Activated CD4-positive, alpha-beta T cell treated with anti-CD3 and anti-CD28 coated beads, Interleukin-2, amount 10 ng/mL, durations not matched to agents 7 days and 5 days (primary cell): ENCODE measurements around the gene ATP6V0B. TPM values are rescaled to one million over a fixed set of nuclear protein-coding genes. Genes with fewer than 3 reads are reported as not detected.

Experiments
- CTCF ChIA-PET: fragments of 350-600 bp; sonication (Branson Sonifier 250); formaldehyde crosslinking; loops from one replicate; lab custom pipeline; 2021; ENCODE audit warnings: antibody characterized with exemption; lab: Charles Lee
- POLR2A ChIA-PET: fragments of 350-600 bp; sonication (Branson Sonifier 250); formaldehyde crosslinking; loops from one replicate; lab custom pipeline; 2021; ENCODE audit warnings: antibody characterized with exemption; lab: Charles Lee
- DNase-seq: peaks from one replicate; pipeline ENCODE4 v3.0.0-alpha.2; 2020
- H3K27ac Mint-ChIP-seq: one replicate; pipeline ENCODE4 v1.8.0; 2021; ENCODE audit warnings: mild to moderate bottlenecking, moderate library complexity, mixed read lengths
- H3K27me3 Mint-ChIP-seq: one replicate; pipeline ENCODE4 v1.8.0; 2021; ENCODE audit warnings: mixed read lengths
- H3K36me3 Mint-ChIP-seq: one replicate; pipeline ENCODE4 v1.8.0; 2021; ENCODE audit warnings: low read depth, mixed read lengths
- H3K4me1 Mint-ChIP-seq: one replicate; pipeline ENCODE4 v1.8.0; 2021; ENCODE audit warnings: mixed read lengths
- H3K4me3 Mint-ChIP-seq: one replicate; pipeline ENCODE4 v1.8.0; 2021; ENCODE audit warnings: mild to moderate bottlenecking, moderate library complexity, mixed read lengths
- H3K9me3 Mint-ChIP-seq: one replicate; pipeline ENCODE4 v1.8.0; 2021; ENCODE audit warnings: mixed read lengths
- total RNA-seq, 2 experiments: library from RNA; stranded (reverse); gene quantifications; one replicate each; pipeline ENCODE4 v1.2.3, GENCODE V29; 2021

Gene ATP6V0B
- total RNA-seq, 2 experiments from 2014 or later = 90.1 to 112 TPM

- DNase-seq = no peak
- ChIA-PET CTCF (interaction anchor here (0.6 to 9.2 kb wide), 3 partner anchors 14 to 228 kb away, joined by 3 to 93 read pairs (median 3); partner anchors contain the start of gene ARTN), POLR2A (no interaction called here)
- peak overlapping the region; percentile 94 for H3K27ac Mint-ChIP-seq
- peaks cover 8% of the 10 kb centered on the region for H3K36me3 Mint-ChIP-seq
- H3K4me3 Mint-ChIP-seq = peak overlapping the region; percentile 80
- H3K27me3 Mint-ChIP-seq = no peaks in the 10 kb centered on the region
- H3K4me1 Mint-ChIP-seq = peaks cover 47% of the 10 kb centered on the region
- no peaks in the 10 kb centered on the region for H3K9me3 Mint-ChIP-seq
Measured at GRCh38 chr1:43947874-43948437, 26.8 kb upstream of the ATP6V0B start.

- H3K4me3 Mint-ChIP-seq = no peak overlapping the region
- H3K36me3 Mint-ChIP-seq = peaks cover 6% of the 10 kb centered on the region
- H3K4me1 Mint-ChIP-seq = peaks cover 41% of the 10 kb centered on the region
- no peak overlapping the region for H3K27ac Mint-ChIP-seq
- no peaks in the 10 kb centered on the region for H3K9me3 Mint-ChIP-seq
- H3K27me3 Mint-ChIP-seq = no peaks in the 10 kb centered on the region
- CTCF ChIA-PET = interaction anchor here (1.3 to 9.2 kb wide), 4 partner anchors 15 to 282 kb away, joined by 3 to 93 read pairs (median 6); partner anchors contain the start of genes ARTN and DPH2
- POLR2A ChIA-PET = no interaction called here
- no peak for DNase-seq
Measured at GRCh38 chr1:43949678-43950077, 25.1 kb upstream of the ATP6V0B start.

- H3K27me3 Mint-ChIP-seq = no peaks in the 10 kb centered on the region
- POLR2A ChIA-PET = no interaction called here
Measured at GRCh38 chr1:43951021-43951985, 23.5 kb upstream of the ATP6V0B start.

GRCh38 chr1:43952731-43953346 is 21.9 kb upstream of the ATP6V0B start:
- Mint-ChIP-seq H3K27me3 (no peaks in the 10 kb centered on the region), H3K27ac (no peak overlapping the region), H3K4me1 (peaks cover 18% of the 10 kb centered on the region), H3K4me3 (no peak overlapping the region), H3K36me3 (peaks cover 5% of the 10 kb centered on the region), H3K9me3 (no peaks in the 10 kb centered on the region)
- DNase-seq = no peak
- ChIA-PET CTCF (interaction anchor here (1.0 to 1.5 kb wide), 3 partner anchors 9 to 60 kb away, joined by 3 read pairs; no protein-coding TSS in a partner anchor), POLR2A (no interaction called here)

More at GRCh38 chr1:43951021-43951985, 23.5 kb upstream of the ATP6V0B start:
- peaks cover 25% of the 10 kb centered on the region for H3K4me1 Mint-ChIP-seq
- H3K4me3 Mint-ChIP-seq = no peak overlapping the region
- DNase-seq = no peak
- H3K36me3 Mint-ChIP-seq = peaks cover 4% of the 10 kb centered on the region
- no peaks in the 10 kb centered on the region for H3K9me3 Mint-ChIP-seq
- H3K27ac Mint-ChIP-seq = no peak overlapping the region
- CTCF ChIA-PET = interaction anchor here (1.3 to 9.2 kb wide), 2 partner anchors 17 to 22 kb away, joined by 4 to 93 read pairs; partner anchors contain the start of gene ARTN

- POLR2A ChIA-PET = no interaction called here
- H3K27me3 Mint-ChIP-seq = no peaks in the 10 kb centered on the region
- DNase-seq = no peak
- H3K4me3 Mint-ChIP-seq = no peak overlapping the region
- H3K9me3 Mint-ChIP-seq = no peaks in the 10 kb centered on the region
- peaks cover 13% of the 10 kb centered on the region for H3K4me1 Mint-ChIP-seq
- no peak overlapping the region for H3K27ac Mint-ChIP-seq
- CTCF ChIA-PET = interaction anchor here (1.0 to 3.2 kb wide), 4 partner anchors 9 to 59 kb away, joined by 3 to 14 read pairs (median 3); partner anchors contain the start of gene ARTN
- peaks cover 10% of the 10 kb centered on the region for H3K36me3 Mint-ChIP-seq
Measured at GRCh38 chr1:43953361-43953760, 21.4 kb upstream of the ATP6V0B start.

GRCh38 chr1:43954036-43954435 is 20.7 kb upstream of the ATP6V0B start:
- H3K27me3 Mint-ChIP-seq = no peaks in the 10 kb centered on the region
- H3K9me3 Mint-ChIP-seq = no peaks in the 10 kb centered on the region
- no peak overlapping the region for H3K27ac Mint-ChIP-seq

GRCh38 chr1:43956234-43956633 is 18.5 kb upstream of the ATP6V0B start:
- ChIA-PET POLR2A (no interaction called here), CTCF (interaction anchor here (1.3 to 3.2 kb wide), 5 partner anchors 8 to 21 kb away, joined by 3 to 14 read pairs (median 5); partner anchors contain the start of genes ARTN and ATP6V0B)
- Mint-ChIP-seq H3K27me3 (no peaks in the 10 kb centered on the region), H3K36me3 (peaks cover 9% of the 10 kb centered on the region), H3K27ac (no peak overlapping the region), H3K4me3 (no peak overlapping the region), H3K4me1 (no peaks in the 10 kb centered on the region), H3K9me3 (no peaks in the 10 kb centered on the region)
- DNase-seq = no peak

More at GRCh38 chr1:43954036-43954435, 20.7 kb upstream of the ATP6V0B start:
- ChIA-PET CTCF (interaction anchor here (1.4 to 3.2 kb wide), 4 partner anchors 9 to 81 kb away, joined by 3 to 14 read pairs (median 4); partner anchors contain the start of gene ARTN), POLR2A (no interaction called here)
- Mint-ChIP-seq H3K4me3 (no peak overlapping the region), H3K36me3 (peaks cover 11% of the 10 kb centered on the region), H3K4me1 (peaks cover 6% of the 10 kb centered on the region)
- DNase-seq = no peak

- H3K4me1 Mint-ChIP-seq = peaks cover 1% of the 10 kb centered on the region
- ChIA-PET POLR2A (no interaction called here), CTCF (interaction anchor here (1.1 to 2.0 kb wide), 3 partner anchors 10 to 23 kb away, joined by 3 to 5 read pairs (median 3); partner anchors contain the start of gene ATP6V0B)
- H3K4me3 Mint-ChIP-seq = no peak overlapping the region
- H3K27me3 Mint-ChIP-seq = no peaks in the 10 kb centered on the region
- DNase-seq = no peak
- H3K9me3 Mint-ChIP-seq = no peaks in the 10 kb centered on the region
- no peak overlapping the region for H3K27ac Mint-ChIP-seq
- H3K36me3 Mint-ChIP-seq = peaks cover 9% of the 10 kb centered on the region
Measured at GRCh38 chr1:43957407-43958040, 17.2 kb upstream of the ATP6V0B start.

GRCh38 chr1:43958351-43959255 is 16.2 kb upstream of the ATP6V0B start:
- CTCF ChIA-PET = interaction anchor here (1.1 to 1.7 kb wide), 4 partner anchors 12 to 24 kb away, joined by 3 to 5 read pairs (median 4); partner anchors contain the start of genes DPH2 and IPO13
- Mint-ChIP-seq H3K4me3 (no peak overlapping the region), H3K27ac (no peak overlapping the region), H3K9me3 (no peaks in the 10 kb centered on the region), H3K27me3 (no peaks in the 10 kb centered on the region), H3K4me1 (peaks cover 6% of the 10 kb centered on the region), H3K36me3 (peaks cover 9% of the 10 kb centered on the region)
- no peak for DNase-seq
- POLR2A ChIA-PET = no interaction called here

- no peak overlapping the region for H3K27ac Mint-ChIP-seq
- no peak for DNase-seq
- no peak overlapping the region for H3K4me3 Mint-ChIP-seq
- no peaks in the 10 kb centered on the region for H3K27me3 Mint-ChIP-seq
- H3K4me1 Mint-ChIP-seq = peaks cover 6% of the 10 kb centered on the region
- ChIA-PET CTCF (interaction anchor here (0.7 kb wide), 1 partner anchor 14 kb away, joined by 3 read pairs; the partner anchor contains the start of gene ATP6V0B), POLR2A (no interaction called here)
- peaks cover 9% of the 10 kb centered on the region for H3K36me3 Mint-ChIP-seq
- no peaks in the 10 kb centered on the region for H3K9me3 Mint-ChIP-seq
Measured at GRCh38 chr1:43960798-43961197, 14.0 kb upstream of the ATP6V0B start.

- ChIA-PET POLR2A (no interaction called here), CTCF (interaction anchor here (0.6 to 1.0 kb wide), 3 partner anchors 8 to 14 kb away, joined by 3 read pairs; partner anchors contain the start of gene ATP6V0B)
- no peak overlapping the region for H3K4me3 Mint-ChIP-seq
- H3K27ac Mint-ChIP-seq = no peak overlapping the region
- DNase-seq = no peak
- H3K9me3 Mint-ChIP-seq = no peaks in the 10 kb centered on the region
- no peaks in the 10 kb centered on the region for H3K27me3 Mint-ChIP-seq
- peaks cover 9% of the 10 kb centered on the region for H3K36me3 Mint-ChIP-seq
- H3K4me1 Mint-ChIP-seq = peaks cover 6% of the 10 kb centered on the region
Measured at GRCh38 chr1:43961692-43962091, 13.1 kb upstream of the ATP6V0B start.
